ENCODE results near the gene KIAA2012.

KIAA2012 gene

GRCh38 chr2:202251494-202251893 lies 178.4 kb downstream of the KIAA2012 start:
- TF ChIP-seq, protein P1, sequence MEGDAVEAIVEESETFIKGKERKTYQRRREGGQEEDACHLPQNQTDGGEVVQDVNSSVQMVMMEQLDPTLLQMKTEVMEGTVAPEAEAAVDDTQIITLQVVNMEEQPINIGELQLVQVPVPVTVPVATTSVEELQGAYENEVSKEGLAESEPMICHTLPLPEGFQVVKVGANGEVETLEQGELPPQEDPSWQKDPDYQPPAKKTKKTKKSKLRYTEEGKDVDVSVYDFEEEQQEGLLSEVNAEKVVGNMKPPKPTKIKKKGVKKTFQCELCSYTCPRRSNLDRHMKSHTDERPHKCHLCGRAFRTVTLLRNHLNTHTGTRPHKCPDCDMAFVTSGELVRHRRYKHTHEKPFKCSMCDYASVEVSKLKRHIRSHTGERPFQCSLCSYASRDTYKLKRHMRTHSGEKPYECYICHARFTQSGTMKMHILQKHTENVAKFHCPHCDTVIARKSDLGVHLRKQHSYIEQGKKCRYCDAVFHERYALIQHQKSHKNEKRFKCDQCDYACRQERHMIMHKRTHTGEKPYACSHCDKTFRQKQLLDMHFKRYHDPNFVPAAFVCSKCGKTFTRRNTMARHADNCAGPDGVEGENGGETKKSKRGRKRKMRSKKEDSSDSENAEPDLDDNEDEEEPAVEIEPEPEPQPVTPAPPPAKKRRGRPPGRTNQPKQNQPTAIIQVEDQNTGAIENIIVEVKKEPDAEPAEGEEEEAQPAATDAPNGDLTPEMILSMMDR (IDR thresholded peaks at IDR 0.05; ENCODE audit: insufficient read depth, low read length), result no peak
- no peak for TF ChIP-seq POLR2AphosphoS5 (IDR thresholded peaks at IDR 0.05; ENCODE audit: low read depth)
- no peak for TF ChIP-seq GABPA (IDR thresholded peaks at IDR 0.05; ENCODE audit: low read depth)
- TF ChIP-seq, protein P2, sequence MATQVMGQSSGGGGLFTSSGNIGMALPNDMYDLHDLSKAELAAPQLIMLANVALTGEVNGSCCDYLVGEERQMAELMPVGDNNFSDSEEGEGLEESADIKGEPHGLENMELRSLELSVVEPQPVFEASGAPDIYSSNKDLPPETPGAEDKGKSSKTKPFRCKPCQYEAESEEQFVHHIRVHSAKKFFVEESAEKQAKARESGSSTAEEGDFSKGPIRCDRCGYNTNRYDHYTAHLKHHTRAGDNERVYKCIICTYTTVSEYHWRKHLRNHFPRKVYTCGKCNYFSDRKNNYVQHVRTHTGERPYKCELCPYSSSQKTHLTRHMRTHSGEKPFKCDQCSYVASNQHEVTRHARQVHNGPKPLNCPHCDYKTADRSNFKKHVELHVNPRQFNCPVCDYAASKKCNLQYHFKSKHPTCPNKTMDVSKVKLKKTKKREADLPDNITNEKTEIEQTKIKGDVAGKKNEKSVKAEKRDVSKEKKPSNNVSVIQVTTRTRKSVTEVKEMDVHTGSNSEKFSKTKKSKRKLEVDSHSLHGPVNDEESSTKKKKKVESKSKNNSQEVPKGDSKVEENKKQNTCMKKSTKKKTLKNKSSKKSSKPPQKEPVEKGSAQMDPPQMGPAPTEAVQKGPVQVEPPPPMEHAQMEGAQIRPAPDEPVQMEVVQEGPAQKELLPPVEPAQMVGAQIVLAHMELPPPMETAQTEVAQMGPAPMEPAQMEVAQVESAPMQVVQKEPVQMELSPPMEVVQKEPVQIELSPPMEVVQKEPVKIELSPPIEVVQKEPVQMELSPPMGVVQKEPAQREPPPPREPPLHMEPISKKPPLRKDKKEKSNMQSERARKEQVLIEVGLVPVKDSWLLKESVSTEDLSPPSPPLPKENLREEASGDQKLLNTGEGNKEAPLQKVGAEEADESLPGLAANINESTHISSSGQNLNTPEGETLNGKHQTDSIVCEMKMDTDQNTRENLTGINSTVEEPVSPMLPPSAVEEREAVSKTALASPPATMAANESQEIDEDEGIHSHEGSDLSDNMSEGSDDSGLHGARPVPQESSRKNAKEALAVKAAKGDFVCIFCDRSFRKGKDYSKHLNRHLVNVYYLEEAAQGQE (IDR thresholded peaks at IDR 0.05; ENCODE audit: insufficient replicate concordance, low read depth), result no peak
- no peak for TF ChIP-seq SPI1 (IDR thresholded peaks at IDR 0.05; ENCODE audit: borderline replicate concordance, low read depth)
- H3K27ac ChIP-seq (replicated peaks), result no peak overlapping the region
- DNase-seq (ENCODE audit: low read depth in 1 of 2, low spot score in 1 of 2), result no peak
- H3K27me3 ChIP-seq (ENCODE audit: insufficient read depth, poor library complexity, severe bottlenecking), result no peaks in the 10 kb centered on the region
- no peak overlapping the region for H3K4me3 ChIP-seq (replicated peaks; ENCODE audit: insufficient read depth, low read length)

Data from HL-60 (cell line).